GM18508 (cell line): Measurements from ENCODE around the gene OGDH.
"Not testable (repeated sequence)": the region's sequence is repeated elsewhere in the genome, so short reads cannot be mapped to it uniquely, and the experiment has no call there.

ENCODE experiments used
- ATAC-seq: cut with Tn5 transposase; IDR thresholded peaks from one replicate; pipeline ENCODE4 v1.9.1; 2021; ENCODE audit warnings: moderate number of reproducible peaks; ENCODE audit not compliant: insufficient read depth, unreplicated experiment

OGDH gene

DNA sequence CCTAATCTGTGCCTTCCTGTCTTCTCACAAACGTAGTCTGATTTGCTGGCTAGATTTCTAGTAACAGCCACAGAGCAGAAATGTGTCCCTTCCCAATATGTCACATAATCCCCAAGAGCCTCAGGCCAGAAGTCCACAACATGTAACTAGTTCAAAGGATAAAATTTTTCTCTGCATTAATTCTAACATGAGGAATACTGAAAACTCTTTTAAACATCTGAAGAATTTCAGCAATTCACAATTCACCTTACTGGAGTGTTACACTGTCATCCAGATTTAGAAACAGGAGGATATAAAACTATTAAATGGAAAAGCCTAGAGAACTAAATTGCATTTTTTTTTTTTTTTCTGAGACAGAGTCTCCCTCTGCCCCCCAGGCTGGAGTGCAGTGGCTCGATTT is 30.2 kb upstream of the OGDH start:
- no peak for ATAC-seq

DNA sequence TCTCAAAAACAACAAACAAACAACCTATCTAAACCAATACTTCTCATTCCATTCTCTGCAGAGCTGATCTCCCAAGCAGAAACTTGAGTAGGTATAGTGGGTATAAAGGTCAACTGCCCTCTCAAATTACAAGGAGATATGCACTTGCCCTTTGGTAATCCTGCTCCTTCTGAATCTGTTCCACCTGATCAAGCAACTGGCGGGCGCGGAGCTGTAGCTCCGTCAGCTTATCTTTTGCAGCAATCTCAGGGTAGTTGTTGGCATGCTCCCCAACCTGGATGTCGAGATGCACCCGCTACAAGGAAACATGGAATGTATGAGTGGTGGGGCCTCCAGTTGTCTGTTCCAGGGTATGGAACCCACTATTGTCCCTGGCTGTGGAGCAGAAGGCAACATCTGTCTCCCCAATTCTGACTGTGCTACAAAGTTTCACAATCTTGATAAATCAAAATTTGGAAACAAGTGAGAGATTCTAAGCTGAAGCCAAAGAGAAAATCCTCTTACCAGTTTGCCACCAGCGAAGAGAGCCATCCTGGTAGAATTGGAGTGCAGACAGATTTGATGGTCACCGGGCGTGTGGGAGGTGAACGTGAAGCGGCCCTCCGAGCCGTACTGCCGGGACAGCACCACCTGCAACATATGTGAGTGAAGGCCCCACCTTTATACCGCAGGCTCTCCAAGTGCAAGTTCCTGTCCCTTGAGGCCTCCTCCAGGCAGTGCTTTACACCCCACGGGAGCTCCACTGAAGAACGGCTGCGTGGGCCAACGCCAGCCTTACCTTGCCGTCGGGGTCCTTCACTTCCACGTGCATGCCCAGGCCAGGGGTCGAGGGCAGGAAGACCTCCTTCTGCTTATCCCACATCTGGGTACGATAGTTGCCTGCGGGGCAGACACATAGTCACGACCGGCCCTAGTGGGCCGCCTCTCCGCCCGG is 25.2 kb upstream of the OGDH start:
- ATAC-seq: peak; percentile 10

DNA sequence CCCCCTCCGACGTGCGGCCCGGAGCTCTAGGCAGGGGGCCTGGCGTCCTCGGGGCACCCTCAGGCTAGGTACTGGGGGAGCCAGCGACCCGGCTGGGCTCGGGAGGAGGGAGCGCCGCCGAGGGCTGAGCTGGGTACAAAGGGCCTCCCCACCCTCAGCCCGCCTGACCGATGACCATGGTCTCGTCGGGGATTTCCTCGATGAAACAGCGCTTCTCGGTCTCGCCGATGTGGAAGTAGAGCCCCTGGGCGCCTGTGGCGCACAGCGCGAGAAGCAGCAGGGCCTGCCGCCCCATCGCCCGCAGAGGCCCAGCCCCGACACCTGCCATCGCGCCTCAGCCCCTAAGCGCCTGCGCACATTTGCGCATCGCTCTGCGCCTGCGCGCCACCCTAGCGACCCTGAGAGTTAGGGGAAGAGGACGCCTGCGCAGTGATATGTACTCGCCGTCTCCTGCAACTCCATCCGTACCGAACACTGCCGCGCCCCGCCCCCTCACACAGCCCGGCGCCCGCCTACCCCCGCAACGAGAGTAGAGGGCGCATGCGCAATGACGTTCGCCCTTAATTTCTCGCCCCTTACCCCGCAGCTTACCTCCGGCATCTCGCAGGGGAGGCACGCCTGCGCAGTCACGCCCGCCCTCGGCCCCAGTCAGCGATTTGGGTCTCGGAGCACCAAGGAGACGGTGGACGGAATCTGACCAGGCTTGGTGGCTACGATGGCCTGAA is 24.4 kb upstream of the OGDH start, which contains the start of gene TMED4:
Gene TMED4 (minus strand): TSS at position 353 of the 725 bp plus-strand sequence. CDS start 25 bp downstream, at position 328.
- ATAC-seq: peak; percentile 57

DNA sequence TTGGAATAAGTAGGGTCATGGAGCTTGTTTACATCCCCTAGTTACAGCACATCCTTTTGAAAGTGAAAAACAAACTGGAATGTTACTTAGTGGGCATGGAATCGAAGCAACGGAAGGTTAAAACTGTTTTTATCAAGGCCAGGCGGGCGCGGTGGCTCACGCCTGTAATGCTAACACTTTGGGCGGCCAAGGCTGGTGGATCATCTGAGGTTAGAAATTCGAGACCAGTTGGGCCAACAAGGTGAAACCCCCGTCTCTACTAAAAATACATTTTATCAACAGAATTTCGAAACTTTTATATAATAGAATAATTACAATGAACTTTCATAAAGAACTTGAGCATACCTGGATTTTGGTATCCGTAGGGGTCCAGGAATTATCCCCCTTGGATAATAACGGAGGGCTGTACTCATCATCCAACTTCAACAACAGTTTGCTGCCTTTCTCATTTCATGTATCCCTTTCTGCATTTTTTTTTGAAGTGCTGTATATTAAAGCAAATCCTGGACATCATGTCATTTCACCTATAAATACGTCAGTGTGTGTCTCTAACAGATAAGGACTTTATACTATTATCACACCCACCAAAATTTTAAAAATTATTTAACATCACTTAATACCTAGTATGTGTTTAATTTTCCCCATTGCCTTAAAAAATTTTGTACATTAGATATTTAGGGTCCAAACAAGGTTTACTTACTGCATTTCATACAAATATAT is 23.1 kb upstream of the OGDH start:
- no peak for ATAC-seq

DNA sequence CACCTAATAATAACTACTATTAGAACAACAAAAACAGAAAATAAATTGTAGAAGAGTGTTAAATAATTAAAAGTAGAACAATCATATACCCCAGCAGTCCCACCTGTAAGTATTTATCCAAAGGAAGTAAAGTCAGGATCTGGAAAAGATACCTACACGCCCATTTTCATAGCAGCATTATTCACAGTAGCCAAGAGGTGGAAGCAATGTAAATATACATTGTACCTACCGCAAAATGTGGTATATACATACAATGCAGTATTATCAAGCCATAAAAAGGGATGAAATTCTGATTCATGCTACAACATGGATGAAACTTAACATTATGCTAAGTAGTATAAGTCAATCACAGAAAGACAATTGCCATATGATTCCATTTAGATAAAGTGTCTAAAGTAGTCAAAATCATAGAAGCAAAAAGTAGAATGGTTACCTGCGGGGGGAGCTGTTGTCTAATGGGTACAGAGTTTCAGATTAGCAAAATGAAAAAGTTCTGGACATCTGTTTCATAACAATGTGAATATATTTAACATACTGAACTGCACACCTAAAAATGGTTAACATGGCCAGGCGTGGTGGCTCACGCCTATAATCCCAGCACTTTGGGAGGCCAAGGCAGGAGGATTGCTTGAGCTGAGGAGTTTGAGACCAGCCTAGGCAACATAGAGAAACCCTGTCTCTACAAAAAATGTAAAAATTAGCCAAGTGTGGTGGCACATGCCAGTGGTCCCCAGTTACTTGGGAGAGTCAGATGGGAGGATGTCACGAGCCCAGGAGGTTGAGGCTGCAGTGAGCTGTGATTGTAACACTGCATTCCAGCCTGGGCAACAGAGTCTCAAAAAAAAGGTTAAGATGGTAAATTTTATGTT is 18.4 kb upstream of the OGDH start:
- ATAC-seq: no peak

DNA sequence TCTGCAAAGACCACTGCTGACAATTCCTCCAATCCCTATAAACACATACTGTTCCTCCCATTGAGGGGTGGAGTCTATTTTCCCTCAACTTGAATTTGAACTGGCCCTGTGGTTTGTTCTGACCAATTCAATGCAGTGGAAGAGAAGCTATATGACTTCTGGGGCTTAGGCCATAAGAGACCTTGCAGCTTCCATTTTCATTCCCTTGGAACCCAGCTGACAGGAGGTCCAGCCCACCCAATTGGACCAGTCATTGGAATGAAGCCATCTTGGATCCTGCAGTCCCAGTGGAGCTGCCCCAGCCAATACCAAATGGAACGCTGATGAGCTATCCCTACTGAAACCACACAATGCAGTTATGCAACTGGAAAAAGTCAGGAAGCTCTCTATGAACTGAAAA is 15.5 kb upstream of the OGDH start:
- ATAC-seq: no peak

DNA sequence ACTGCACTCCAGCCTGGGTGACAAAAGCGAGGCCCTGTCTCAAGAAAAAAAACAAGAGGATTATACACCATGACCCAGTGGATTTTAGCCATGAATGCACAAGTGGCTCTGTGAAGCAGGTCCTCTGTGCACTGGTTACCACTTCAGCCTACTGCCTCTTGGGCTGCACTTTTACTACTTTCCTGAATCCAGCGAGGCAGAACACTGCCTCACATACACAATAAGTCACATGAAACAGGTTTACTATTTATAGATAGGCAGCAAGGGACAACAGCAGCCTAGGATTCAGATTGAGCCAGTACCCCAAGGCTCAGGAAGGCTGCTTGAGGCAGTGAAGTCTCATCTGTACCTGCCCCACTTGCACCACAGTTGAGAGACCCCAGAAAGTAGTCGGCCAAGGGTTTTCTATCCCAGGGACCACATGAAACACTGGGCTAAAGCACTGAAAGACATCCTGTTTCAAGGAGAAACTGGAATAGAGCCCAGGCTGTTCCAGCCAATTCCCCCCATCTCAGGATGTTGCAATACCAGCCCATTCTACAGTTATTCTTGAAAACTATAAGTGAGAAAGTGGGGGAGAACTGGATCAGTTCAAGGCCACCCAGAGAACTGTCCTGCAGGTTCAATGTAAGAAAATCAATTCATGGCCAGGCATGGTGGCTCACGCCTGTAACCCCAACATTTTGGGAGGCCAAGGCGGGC is 10.3 kb upstream of the OGDH start:
- no peak for ATAC-seq

DNA sequence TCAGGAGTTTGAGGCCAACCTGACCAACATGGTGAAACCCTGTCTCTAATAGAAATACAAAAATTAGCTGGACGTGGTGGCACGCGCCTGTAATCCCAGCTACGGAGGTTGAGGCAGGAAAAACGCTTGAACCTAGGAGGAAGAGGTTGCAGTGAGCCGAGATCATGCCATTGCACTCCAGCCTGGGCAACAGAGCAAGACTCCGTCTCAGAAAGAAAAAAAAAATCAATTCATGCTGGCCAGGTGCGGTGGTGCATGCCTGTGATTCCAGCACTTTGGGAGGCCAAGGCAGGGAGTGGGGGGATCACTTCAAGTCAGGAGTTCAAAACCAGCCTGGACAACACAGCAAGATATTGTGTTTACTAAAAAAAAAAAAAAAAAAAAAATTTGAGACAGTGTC is 9.2 kb upstream of the OGDH start:
- not testable (repeated sequence) for ATAC-seq

DNA sequence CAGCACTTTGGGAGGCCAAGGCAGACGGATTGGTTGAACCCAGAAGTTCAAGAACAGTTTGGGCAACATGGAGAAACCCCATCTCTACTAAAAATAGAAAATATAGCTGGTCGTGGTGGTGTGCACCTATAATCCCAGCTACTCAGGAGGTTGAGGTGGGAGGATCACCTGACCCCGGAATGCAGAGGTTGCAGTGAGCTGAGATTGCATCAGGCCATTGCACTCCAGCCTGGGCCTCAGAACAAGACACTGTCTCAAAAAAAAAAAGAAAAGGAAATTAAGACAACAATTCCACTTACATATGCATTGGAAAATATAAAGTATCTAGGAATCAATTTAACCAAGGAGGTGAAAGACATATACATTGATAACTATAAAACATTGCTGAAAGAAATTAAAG is 7.2 kb upstream of the OGDH start:
- no peak for ATAC-seq

DNA sequence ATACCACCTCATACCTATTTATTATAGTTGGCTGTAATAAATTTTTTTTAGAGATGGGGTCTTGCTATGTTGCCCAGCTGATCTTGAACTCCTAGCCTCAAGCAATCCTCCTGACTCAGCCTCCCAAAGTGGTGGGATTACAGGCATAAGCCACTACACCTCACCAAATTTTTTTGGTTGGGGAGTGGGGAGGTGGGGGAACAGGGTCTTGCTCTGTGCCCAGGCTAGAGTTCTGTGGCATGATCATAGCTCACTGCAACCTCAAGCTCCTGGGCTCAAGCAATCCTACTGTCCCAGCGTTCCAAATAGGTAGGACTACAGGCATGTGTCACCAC is 3.9 kb upstream of the OGDH start:
- no peak for ATAC-seq

DNA sequence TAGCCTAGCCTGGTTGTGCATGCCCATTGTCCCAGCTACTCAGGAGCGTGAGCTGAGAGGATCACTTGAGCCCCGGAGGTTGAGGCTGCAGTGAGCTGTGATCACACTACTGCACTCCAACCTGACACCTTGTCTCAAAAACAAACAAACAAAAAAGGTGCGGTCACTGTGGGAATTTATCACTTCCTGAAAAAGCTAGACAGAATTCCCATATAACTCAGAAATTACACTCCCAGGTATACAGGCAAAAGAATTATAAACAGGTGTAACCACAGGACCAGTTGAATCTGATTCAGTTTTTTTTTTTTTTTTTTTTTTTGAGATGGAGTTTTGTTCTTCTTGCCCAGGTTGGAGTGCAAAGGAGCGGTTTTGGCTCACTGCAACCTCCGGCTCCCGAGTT is 3.2 kb upstream of the OGDH start:
- ATAC-seq: no peak

DNA sequence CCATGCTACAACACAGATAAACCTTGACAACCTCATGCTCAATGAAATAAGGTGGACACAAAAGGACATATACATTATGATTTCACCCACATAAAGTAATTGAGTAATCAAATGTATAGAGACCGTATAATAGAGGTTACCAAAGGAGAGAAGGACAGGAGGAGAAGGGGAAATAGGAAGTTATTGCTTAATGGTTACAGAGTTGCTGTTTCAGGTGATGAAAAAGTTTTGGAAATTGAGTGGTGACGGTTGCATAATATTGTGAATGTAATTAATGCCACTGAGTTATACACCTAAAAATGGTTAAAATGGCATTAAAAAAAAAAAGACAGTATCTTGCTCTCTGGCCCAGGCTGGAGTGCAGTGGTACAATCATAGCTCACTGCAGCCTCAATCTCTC is 1.5 kb upstream of the OGDH start:
- no peak for ATAC-seq

DNA sequence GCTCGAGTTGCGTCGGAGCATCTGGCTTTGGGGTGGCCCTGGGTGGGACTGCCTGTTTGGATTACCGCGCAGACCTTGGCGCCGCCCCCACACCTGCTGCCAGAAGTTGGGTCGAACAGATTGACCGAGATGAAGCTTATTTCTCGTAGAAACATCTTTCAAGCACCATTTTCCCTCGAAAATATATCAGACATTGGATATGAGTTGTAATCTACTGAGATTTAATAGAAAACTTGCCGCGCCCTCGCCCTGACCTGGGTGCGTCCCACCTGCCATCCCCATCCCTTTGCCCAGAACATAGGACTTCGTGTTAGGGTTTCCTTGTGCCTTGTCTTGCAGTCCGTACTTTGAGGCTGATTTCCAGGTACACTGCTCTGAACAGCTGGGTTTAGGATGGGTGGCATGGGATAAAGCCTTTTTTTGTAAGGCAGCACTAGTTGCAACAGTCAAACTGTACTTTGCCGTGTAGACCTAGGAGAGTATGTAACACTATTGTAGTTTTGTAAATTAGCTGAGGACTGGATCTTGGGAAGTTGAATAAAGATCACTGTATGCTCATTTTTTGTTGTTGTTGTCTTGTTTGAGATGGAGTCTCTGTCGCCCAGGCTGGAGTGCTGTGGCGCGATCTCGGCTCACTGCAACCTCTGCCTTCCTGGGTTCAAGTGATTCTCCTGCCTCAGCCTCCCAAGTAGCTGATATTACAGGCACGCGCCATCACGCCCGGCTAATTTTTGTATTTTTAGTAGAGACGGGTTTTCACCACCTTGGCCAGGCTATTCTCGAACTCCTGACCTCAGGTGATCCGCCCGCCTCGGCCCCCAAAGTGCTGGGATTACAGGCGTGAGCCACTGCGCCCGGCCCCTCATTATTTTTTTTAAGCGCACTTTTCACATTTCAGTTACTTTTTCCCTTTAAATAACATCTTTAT is 978 bp downstream of the OGDH start:
- no peak for ATAC-seq

DNA sequence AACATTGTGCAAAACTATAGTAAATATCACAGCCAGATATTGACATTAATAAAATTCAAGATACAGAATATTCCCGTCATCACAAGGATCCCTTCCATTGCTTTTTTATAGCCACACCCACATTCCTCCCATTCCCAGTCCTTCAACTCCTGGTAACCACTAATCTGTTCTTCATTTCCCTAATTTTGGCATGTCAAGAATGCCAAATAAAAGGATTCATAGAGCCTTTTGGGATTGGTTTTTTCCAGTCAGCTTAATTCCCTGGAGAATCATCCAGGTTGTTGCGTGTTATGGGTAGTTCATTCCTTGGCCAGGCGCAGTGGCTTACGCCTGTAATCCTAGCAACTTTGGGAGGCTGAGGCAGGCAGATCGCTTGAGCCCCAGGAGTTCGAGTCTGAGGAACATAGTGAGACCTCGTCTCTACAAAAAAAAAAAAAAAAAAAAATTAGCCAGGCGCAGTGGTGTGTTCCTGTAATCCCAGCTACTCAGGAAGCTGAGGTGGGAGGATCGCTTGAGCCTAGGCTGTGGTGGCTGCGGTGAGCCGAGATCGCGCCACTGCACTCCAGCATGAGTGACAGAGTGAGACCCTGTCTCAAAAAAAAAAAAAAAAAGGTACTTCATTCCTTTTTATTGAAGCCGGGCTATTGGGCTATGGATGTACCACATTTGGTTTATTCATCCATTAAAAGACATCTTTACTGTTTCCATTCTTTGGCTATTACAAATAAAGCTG is 2.7 kb downstream of the OGDH start:
- ATAC-seq: no peak

DNA sequence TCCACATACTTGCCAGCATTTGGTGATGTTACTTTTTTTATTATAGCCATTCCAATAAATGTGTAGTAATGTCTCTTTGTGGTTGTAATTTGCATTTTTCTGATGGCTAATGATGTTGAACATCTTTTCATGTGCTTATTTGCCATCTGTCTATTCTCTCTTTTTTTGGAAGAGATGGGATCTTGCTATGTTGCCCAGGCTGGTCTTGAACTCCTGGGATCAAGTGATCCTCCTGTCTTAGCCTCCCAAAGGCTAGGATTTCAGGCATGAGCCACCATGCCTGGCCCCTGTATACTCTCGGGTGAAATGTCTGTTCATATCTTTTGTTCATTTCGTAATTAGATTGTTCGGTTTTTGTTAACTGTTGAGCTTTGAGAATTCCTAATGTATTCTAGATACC is 3.4 kb downstream of the OGDH start:
- ATAC-seq: no peak

DNA sequence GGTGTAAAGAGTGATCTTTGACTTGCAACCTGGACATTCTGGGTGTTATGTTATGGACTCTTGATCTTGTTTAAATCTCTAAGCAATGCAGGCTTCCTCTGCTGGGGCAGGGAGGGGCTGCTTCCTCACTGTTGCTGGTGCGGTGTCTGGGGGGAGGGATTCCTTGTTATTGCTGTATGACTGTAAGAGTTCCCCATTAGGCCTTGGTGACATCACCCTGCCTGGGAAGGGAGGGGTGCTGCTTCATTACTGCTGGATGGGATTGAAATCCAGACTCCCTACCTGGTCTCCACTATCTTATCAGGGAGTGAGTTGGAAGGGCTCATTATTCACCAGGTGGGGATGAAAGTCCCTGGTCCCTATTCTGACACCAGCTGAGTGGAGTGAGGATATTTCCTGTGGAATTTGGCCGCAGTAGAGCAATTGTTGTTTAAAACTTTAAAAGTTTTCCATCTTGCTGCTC is 8.8 kb downstream of the OGDH start:
- no peak for ATAC-seq

DNA sequence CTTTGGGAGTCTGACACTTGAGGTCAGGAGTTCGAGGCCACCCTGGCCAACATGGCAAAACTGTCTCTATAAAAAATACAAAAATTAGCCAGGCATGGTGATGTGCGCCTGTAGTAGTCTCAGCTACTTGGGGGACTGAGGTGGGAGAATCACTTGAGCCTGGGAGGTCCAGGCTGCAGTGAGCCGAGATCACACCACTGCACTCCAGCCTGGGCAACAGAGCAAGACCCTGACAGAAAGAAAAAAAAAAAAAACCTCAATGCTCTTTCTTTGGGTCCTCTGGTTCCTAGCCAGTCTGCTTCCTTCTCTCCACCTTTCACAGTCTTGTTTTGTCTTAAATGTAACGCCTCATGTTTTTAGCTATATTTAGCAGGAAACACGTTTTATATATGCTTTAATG is 9.4 kb downstream of the OGDH start:
- no peak for ATAC-seq

DNA sequence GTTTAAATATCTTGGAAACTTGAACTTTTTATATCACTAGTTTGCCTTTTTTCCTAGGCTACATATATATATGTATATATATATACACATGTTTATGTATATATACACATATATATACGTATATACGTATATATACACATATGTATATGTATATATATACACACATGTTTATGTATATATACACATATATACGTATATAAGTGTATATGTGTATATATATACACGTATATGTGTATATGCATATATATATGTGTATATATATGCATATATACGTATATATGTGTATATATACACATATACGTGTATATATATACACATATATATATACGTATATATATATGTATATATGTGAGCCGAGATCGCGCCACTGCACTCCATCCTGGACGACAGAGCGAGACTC is 10.1 kb downstream of the OGDH start:
- ATAC-seq: no peak
